ENCODE results near the gene MGAT1.
"Not testable (repeated sequence)": the region's sequence is repeated elsewhere in the genome, so short reads cannot be mapped to it uniquely, and the experiment has no call there.

Gene MGAT1

DNA sequence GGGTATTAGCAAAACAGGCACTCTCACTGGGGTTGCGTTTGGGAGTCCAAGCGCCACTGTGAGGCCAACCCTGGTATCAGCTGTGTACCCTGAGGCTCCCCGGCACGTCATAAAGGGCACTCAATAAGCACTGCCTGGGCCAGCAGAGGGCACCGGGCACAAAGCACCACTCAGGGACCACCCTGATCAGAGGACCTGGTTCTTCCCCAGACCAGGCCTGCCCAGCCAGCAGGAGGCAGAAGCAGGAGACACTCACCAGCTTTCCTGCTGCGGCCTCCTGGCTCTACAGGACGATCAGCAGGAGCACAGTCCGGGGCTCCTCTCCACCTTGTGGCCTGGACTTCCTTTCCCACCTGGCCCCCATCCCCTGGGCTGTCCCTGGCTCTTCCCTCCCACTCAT lies 12.6 kb downstream of the MGAT1 start:
- H3K4me3 ChIP-seq (replicated peaks in 1 of 2; ENCODE audit: low read depth in 2 of 2, low read length in 2 of 2): no peak overlapping the region
- DNase-seq (ENCODE audit: low read depth in 2 of 2): no peak
- TF ChIP-seq, protein P1, sequence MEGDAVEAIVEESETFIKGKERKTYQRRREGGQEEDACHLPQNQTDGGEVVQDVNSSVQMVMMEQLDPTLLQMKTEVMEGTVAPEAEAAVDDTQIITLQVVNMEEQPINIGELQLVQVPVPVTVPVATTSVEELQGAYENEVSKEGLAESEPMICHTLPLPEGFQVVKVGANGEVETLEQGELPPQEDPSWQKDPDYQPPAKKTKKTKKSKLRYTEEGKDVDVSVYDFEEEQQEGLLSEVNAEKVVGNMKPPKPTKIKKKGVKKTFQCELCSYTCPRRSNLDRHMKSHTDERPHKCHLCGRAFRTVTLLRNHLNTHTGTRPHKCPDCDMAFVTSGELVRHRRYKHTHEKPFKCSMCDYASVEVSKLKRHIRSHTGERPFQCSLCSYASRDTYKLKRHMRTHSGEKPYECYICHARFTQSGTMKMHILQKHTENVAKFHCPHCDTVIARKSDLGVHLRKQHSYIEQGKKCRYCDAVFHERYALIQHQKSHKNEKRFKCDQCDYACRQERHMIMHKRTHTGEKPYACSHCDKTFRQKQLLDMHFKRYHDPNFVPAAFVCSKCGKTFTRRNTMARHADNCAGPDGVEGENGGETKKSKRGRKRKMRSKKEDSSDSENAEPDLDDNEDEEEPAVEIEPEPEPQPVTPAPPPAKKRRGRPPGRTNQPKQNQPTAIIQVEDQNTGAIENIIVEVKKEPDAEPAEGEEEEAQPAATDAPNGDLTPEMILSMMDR (IDR thresholded peaks at IDR 0.05; ENCODE audit: low read depth, low read length): no peak

DNA sequence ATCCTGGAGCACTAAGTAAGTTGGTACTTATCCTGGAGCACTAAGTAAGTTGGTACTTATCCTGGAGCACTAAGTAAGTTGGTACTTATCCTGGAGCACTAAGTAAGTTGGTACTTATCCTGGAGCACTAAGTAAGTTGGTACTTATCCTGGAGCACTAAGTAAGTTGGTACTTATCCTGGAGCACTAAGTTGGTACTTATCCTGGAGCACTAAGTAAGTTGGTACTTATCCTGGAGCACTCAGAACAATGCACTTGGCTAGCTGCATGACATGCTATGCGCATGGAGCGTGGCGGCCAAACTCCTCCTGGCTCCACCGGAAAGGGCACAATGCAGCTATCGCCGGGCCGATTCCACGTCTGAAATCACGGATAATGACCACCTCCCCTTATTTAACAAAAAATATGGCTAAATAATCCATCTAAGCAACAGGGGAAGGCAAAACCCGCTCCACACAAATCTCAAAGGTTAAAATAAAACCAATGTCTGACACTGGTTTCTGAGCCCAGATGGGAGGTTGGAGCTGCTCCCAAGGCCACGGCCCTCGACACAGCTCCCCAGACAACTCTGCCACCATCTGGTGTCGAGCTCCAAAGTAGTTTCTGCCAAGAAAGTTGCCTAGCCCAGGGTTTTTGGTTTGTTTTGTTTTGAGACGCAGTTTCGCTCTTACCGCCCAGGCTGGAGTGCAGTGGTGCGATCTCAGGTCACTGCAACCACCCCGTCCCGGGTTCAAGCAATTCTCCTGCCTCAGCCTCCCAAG lies 13.8 kb downstream of the MGAT1 start:
- DNase-seq (ENCODE audit: low read depth in 2 of 2); H3K4me3 ChIP-seq (replicated peaks in 1 of 2; ENCODE audit: low read depth in 2 of 2, low read length in 2 of 2): not testable (repeated sequence)

DNA sequence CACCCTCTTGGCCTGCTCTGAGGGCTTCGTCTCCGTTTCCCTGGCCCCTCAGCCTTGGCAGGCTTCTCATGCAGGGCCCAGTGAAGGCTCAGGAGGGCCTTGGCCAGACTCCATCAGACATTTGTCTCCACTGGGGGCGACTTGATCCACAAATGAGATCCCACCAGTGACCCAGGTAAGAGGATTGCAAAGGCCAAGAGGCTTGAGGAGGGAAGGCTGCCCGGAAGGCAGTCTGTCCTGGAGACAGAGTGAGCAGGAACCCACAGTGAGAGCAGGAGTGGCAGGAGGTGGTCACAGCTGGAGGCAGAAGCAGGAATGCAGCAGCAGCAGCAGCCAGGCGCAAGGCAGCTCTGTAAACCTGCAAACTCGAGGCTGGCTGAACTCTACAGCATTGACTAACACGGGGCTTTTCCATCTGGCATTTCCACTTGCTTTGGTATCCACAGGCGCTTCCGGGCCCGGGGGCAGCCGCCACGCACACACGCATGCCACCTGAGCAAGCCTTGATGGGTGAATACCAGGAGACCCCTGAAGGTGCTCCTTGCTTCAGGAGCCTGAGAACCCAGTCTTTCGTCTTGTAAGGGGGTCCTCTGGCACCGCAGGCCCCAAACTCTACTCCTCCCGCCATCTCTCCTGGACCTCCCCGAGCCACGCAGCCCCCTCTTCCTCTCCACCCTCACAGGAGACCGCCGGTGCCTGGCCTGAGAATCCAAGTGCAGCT lies 14.7 kb downstream of the MGAT1 start:
- no peak for DNase-seq (ENCODE audit: low read depth in 2 of 2)
- no peak overlapping the region for H3K4me3 ChIP-seq (replicated peaks in 1 of 2; ENCODE audit: low read depth in 2 of 2, low read length in 2 of 2)

DNA sequence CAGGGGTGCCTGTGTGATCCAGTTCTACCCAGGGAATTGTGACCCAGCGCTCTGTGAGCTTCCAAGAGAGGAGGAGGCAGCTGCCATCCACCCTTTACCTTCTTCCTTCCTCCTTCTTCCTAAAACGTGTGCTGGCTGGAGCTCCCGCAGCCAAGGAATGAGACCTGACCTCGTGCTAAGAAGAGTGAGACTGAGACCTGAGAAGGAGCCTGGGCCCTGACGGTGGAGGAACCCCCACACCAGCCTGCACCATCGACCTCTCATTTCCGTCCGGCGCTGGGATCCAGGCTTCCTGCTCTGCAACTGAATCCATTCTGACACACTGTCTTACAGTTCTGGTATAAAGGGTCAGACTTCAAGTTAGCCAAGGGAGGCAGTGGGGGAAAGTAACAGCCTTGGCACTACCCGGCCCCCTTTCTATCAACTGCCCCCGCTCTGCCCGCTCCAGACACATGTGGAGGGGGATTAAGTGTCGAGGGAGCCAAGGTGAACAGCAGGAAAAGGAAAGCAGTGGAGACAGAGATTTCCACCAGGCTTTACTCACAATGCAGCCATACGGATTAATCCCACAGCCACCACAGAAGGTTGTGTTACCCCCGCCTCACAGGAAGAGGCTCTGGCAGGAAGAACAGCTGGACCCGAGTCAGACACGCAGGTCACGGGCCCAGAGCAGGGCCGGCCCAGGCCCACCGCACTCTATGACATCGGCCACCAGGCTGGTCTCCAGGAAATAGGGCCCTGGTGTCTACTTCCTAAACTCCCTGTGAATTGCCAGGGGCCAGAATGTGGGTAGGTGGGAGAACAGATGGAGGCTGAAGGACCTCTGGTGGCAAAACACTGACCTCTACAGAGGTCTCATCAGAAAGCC lies 15.8 kb downstream of the MGAT1 start:
- TF ChIP-seq, protein P1 (IDR thresholded peaks at IDR 0.05; ENCODE audit: low read depth, low read length): no peak
- peak in 1 of 2 donors; percentile 14 for DNase-seq (ENCODE audit: low read depth in 2 of 2)
- no peak overlapping the region for H3K4me3 ChIP-seq (replicated peaks in 1 of 2; ENCODE audit: low read depth in 2 of 2, low read length in 2 of 2)

More for the DNA sequence above, 14.7 kb downstream of the MGAT1 start:
- TF ChIP-seq, protein P1 (IDR thresholded peaks at IDR 0.05; ENCODE audit: low read depth, low read length): no peak

DNA sequence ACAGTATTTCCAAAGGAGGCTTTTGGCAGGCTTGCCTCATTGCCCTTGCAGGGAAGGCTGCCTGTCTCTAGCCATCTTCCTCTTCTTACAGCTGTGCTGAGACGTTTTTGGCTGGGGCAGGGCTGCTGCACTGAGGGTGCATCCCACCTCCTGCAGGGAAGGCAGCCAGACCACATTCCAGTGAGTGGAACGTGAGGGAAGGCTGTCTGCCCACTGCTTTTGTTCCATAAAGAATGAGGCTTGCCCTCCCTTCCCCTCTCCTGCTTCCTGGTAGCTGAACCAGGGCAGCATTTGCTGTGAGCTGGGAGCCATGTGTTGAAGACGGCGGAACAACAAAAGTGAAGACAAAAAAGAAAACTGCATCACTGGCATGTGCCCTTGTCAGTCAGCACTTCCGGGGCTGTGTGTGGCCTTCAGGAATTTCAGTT lies 16.8 kb downstream of the MGAT1 start:
- peak; percentile 79 to 87 for DNase-seq (ENCODE audit: low read depth in 2 of 2)
- no peak overlapping the region for H3K4me3 ChIP-seq (replicated peaks in 1 of 2; ENCODE audit: low read depth in 2 of 2, low read length in 2 of 2)
- TF ChIP-seq, protein P1 (IDR thresholded peaks at IDR 0.05; ENCODE audit: low read depth, low read length): no peak

DNA sequence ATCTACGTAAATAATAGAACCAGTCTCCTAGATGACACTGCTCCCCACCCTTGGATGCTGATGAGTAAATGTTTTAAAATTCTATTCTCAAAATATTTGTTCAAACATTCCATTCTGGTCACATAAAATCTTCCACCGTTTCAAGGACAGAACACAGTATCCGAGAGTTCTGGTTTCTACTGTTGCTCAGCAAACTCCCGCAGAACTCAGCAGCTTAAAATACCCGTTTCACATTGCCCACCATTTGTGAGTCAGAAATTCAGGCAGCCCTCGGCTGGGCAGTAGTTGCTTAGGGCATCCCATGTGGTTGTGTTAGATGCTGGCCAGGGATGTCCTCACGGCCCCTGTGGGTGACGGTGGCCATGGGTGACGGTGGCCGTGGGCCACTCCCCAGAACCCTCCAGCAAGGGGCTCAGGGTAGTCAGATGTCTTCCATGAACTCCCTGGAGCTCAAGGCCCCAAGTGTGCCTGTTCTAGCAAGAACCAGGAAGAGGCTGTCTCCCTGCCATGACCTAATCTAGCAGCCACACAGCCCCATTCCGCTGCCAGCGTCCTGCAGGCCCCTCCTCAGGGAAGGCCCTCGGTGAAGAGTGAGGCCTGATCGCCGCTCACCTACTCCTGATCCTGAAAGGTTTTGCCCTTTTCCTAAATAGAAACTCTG lies 17.4 kb downstream of the MGAT1 start:
- TF ChIP-seq, protein P1 (IDR thresholded peaks at IDR 0.05; ENCODE audit: low read depth, low read length): no peak
- no peak overlapping the region for H3K4me3 ChIP-seq (replicated peaks in 1 of 2; ENCODE audit: low read depth in 2 of 2, low read length in 2 of 2)
- DNase-seq (ENCODE audit: low read depth in 2 of 2): peak; percentile 21 to 89
